SW480 (cell line): Measurements from ENCODE around the gene EN1.

Experiments used
- DNase-seq: peaks from one replicate; pipeline ENCODE4 v3.0.0-alpha.2; 2016; ENCODE audit warnings: low spot score

EN1 gene

GRCh38 chr2:118855451-118856279, 8.2 kb upstream of the EN1 start:
- DNase-seq: peak; percentile 71

GRCh38 chr2:118854507-118855345, 7.3 kb upstream of the EN1 start:
- no peak for DNase-seq

GRCh38 chr2:118853651-118854291, 6.3 kb upstream of the EN1 start:
- no peak for DNase-seq

DNA sequence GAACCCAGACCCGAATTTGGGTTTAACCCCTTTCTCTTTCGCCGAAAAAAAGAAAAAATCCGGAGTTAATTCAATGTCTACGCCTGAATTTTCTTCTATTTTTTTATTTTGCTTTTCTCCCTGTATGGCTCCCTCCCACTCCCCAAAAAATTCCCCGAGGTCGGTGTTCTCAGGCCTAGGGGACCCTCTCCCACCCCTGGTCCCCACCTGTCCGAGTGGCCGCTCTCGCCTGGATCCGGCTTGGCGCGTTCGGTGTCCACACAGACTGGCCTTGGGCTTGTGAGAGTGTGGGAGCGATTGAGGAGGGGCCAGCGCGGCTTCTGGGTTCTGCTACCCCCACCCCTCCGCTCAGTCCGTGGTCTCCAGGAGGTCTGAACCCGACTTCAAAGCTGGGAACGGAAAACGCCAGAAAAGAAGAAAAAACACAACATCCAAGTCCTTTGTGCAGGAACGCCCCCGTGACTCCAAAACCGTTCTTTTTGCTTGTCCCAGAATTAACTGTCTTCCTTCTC, 5.7 kb upstream of the EN1 start:
- no peak for DNase-seq

DNA sequence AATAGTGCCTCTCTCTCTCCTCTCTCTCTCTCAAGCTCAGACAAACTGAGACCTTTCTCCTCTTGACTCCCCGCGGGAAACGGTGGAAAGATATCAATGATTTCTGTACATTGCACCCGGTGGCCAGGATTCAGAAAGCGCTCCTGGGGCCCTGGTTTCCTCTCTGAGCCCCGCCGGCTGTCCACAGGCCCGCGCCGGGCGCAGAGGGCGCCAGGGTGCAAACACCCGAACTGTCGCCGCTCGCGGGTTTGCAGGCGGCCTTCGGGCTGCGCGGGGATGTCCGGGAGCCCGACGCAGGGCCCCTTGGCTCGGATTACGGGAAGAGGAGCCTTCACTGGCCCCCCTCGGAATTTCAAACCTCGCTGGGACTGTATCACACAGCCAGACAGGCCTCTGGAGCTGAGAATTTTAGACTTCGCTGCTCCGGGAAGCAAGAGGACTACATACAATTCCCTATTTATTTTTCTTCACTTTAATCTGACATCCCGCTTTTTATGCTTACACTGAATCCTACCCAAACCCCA, 5.2 kb upstream of the EN1 start:
- no peak for DNase-seq

GRCh38 chr2:118851650-118852049, 4.2 kb upstream of the EN1 start:
- no peak for DNase-seq

DNA sequence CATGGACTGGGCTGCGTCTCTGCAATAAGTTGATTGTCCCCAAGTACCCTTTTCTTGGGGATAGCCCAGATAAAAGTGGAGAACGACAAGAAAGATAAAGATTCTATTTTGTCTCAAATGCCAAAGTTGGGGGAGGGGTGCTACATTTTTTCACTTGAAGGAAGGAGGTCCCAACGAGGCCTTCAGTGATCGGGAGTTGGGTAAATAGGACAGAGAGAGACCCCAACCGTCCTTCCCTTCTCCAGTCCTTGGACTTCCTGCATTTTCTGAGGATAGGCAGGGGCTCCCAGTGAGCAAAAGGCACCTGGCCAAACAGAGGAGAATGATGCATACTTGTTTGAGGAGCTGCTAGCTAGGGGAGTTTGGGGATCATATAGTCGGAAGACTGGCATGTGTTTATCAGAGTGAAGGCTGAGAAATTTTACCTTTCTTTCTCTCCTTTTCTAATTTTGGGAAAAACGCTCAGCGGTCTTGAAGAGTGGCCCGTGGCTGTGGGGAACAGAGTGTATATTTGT, 3.5 kb upstream of the EN1 start:
- DNase-seq: no peak

GRCh38 chr2:118850168-118850900, 2.9 kb upstream of the EN1 start:
- no peak for DNase-seq

- DNase-seq: no peak
These were observed 2.0 kb upstream of the EN1 start for GRCh38 chr2:118849226-118850167.

DNA sequence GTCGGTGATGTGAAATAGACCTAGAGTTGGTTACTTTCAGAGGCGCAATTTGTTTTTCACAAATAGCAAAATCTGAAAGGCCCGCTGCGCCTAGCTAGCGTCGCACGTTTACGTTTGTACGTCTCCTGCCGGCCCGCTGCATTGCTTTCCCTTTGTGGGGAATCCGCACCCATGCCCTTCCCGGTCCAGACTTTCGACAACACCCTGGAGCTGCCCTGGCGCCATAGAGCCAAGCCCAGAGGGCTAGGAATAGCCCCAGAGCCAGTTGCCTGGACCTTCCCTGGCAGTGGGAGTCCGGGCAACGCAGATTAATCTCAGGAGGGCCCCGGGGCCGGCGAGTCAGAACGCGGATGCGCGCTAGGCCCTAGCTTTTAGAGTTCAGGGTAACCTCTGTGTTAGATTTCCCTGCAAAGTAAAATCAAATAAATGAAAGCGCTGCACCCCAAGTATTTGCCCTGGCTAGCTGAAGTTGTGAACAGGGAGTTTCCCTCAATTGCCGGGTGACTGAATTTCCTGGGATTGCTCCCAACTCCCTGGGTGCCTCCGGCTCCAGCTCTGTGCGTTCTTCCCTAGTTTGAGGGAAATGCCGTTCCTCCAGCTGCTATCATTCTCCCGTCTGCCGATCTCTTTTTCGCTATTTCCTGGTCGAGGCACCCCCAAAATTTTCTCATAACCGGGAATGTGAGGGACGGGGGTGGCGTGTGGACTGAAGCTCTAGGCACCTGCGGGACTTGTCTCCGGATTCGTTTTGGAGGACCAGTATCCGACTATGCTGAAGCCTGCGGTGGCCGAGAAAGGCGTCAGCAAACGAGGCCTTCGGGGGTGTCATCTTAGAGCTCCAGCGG, 1.2 kb upstream of the EN1 start:
- DNase-seq: no peak

DNA sequence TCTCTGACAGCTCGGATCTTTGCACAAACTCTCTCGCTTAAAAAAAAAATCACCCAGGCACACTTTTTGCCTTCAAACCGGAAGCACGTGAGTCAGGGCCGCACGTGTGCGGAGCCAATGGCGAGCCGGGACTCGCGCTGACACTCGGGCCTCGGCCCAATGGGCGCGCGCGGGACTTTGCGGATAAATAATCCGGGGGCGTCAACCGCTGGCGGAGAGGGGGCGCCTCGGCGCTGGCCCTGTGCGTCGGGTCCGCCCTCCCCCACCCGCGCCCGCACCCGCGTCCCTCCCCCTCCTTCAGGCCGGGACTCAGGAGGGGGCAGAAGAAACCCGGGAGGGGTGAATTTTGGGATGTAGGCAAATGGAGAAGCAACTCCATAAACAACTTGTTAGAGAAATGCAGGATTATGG, 319 bp upstream of the EN1 start:
- DNase-seq: peak; percentile 67

- no peak for DNase-seq
These were observed 951 bp downstream of the EN1 start for GRCh38 chr2:118846442-118846952.

- no peak for DNase-seq
These were observed 1.7 kb downstream of the EN1 start for GRCh38 chr2:118845522-118846441.

DNA sequence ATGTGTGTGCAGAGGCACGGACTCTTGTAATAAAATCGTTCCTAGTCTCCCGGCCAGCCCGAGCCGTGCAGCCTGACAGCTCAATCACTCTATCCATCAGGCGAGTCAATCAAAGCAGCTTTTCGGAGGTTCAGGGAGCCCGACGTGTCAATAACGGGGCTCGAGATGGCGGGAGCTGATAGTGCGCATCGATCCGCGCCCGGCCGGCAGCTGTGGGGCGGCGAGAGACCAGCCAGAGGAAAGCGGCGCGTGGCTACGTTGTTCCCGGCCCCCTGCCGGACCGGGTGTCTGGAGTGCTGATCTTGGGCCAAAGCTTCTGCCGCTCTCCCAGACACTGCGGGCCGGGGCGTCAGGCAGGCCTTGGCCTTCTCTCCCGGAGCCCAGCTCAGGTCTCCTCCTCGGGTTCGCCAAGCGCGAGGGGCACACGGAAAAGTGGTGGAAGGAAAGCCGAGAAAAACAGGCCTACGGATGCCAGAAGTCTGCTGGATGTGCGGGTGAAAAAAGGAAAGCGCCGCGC, 2.4 kb downstream of the EN1 start:
- DNase-seq: no peak

DNA sequence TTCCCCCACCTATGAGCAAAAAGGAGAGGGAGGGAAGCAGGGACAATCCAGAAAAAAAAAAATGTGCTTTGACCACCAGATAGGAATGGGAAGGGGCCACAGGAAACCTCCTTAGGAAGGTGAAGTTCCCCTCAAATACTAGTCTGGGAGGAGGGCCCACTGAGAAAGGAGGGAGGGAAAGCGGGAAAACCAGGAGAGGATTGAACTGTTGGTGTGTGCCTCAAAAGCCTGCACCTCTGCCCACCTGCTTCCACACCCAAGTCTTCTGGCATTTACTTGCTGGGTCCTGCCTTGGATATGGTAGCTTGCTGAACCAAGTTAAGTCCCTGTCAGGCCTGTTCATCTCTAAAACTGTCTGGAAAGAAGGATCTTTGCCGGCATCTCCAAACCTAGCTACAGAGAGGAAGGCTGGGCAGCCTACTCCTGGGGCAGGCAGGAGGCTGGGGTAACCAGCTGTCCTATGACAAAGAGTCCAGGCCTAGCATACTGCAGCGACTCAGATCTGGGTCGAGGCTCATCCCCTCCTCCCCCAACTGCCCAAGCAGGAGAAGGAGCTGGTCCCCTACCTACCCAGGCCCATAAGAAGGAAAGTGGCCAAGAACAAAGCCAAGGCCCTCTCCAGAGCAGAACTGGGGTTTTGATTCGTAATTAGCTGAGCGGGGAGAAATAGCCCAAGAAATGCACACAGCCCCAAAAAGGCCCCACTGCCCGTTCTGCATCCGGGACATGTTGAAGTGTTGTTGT, 3.0 kb downstream of the EN1 start:
- DNase-seq: no peak

GRCh38 chr2:118843483-118844132, 3.8 kb downstream of the EN1 start:
- no peak for DNase-seq
